ENCODE measurements around the gene TSPAN18. TPM values are rescaled to one million over a fixed set of nuclear protein-coding genes. Genes with fewer than 3 reads are reported as not detected.
A peak's percentile ranks its signal among the peaks of the same experiment; 100 is the strongest.

The TSPAN18 gene
- total and polyA plus RNA-seq, 2 of the 8 experiments (the other 6 are each of a cell fraction or from before 2014, with no cell fraction given): 5.2 to 10.2 TPM

- no peak overlapping the region for H2BK20ac ChIP-seq (ENCODE audit: low read length)
- H3K27ac ChIP-seq (ENCODE audit: low read depth, low read length): no peak overlapping the region
- 0 out of 2 replicates have a peak overlapping the region, but pooled peaks have one; percentile 21 for H2BK12ac ChIP-seq (ENCODE audit: low read depth, low read length)
- no peak for FAIRE-seq
- no peak overlapping the region for H3K4me2 ChIP-seq (ENCODE audit: insufficient read depth in 1 of 2, low read depth in 2 of 2, low read length in 2 of 2)
- ChIA-PET CTCF (ENCODE audit: partially characterized antibody) (interaction anchor here (1.1 to 10.3 kb wide), 8 partner anchors 13 to 190 kb away, joined by 3 to 63 read pairs (median 8); no protein-coding TSS in a partner anchor), POLR2A (ENCODE audit: partially characterized antibody) (interaction anchor here (1.8 to 1.9 kb wide), 3 partner anchors 10 to 25 kb away, joined by 4 to 6 read pairs (median 5); no protein-coding TSS in a partner anchor)
- no peak overlapping the region for H3K14ac ChIP-seq (ENCODE audit: insufficient read length)
- TF ChIP-seq HDAC2 (IDR thresholded peaks at IDR 0.05; ENCODE audit: borderline replicate concordance in 1 of 2, low read depth in 2 of 2, low read length in 2 of 2) (no peak), CBX8 (IDR thresholded peaks at IDR 0.05; ENCODE audit: borderline replicate concordance, low read depth, low read length) (no peak), BACH1 (IDR thresholded peaks at IDR 0.05; ENCODE audit: low read length) (no peak), BCL11A (IDR thresholded peaks at IDR 0.05; ENCODE audit: low read depth in 2 of 2, low read length in 2 of 2) (no peak), FOSL1 (IDR thresholded peaks at IDR 0.05; ENCODE audit: insufficient read depth, low read depth, low read length) (no peak), YY1 (IDR thresholded peaks at IDR 0.05; ENCODE audit: low read depth, low read length) (no peak), SIX5 (IDR thresholded peaks at IDR 0.05; ENCODE audit: low read depth, low read length) (no peak), MAFK (IDR thresholded peaks at IDR 0.05; ENCODE audit: low read depth, low read length) (no peak), RNF2 (IDR thresholded peaks at IDR 0.05; ENCODE audit: borderline replicate concordance, low read depth, low read length, missing control alignments, poor library complexity, severe bottlenecking) (no peak), KDM4A (IDR thresholded peaks at IDR 0.05; ENCODE audit: low read depth, low read length, severe bottlenecking) (no peak), BRCA1 (IDR thresholded peaks at IDR 0.05; ENCODE audit: low read depth, low read length) (no peak), POLR2A (IDR thresholded peaks at IDR 0.05; ENCODE audit: control extremely low read depth in 1 of 2, low read depth in 2 of 2, low read length in 2 of 2) (no peak), CREB1 (IDR thresholded peaks at IDR 0.05) (no peak), ATF3 (IDR thresholded peaks at IDR 0.05; ENCODE audit: insufficient read depth, low read depth, low read length) (no peak)
- H2BK15ac ChIP-seq (ENCODE audit: low read length): no peak overlapping the region
- H3K27me3 ChIP-seq (replicated peaks in 1 of 4; ENCODE audit: control insufficient read depth in 3 of 4, extremely low read depth in 1 of 4, insufficient read depth in 3 of 4, low read length in 3 of 4): peaks cover 1 to 29% (median 14%) of the 10 kb centered on the region in 4 experiments
- H4K91ac ChIP-seq (replicated peaks; ENCODE audit: insufficient read length, low read length): no peak overlapping the region
- H3K23me2 ChIP-seq (ENCODE audit: low read depth, low read length): no peaks in the 10 kb centered on the region
- no peak overlapping the region for H3K23ac ChIP-seq (ENCODE audit: insufficient read length)
- no peaks in the 10 kb centered on the region for H3K79me1 ChIP-seq (ENCODE audit: low read depth, low read length)
- no peak overlapping the region for H3K4ac ChIP-seq (replicated peaks; ENCODE audit: insufficient read length, low read depth, low read length)
- H3K56ac ChIP-seq (replicated peaks; ENCODE audit: insufficient read length, low read depth, low read length): no peak overlapping the region
- H4K5ac ChIP-seq (ENCODE audit: insufficient read length, low read depth, low read length): no peak overlapping the region
- no peaks in the 10 kb centered on the region for H3K36me3 ChIP-seq (ENCODE audit: control insufficient read depth in 2 of 4, insufficient read depth in 4 of 4, low read length in 3 of 4)
- H2AFZ ChIP-seq (ENCODE audit: low read length): no peak overlapping the region
- H3K18ac ChIP-seq (ENCODE audit: extremely low read depth, low read length): no peak overlapping the region
- no peaks in the 10 kb centered on the region for H3K9me3 ChIP-seq (ENCODE audit: insufficient read depth in 2 of 2, low read depth in 1 of 2, low read length in 1 of 2)
- H4K20me1 ChIP-seq (replicated peaks in 1 of 2; ENCODE audit: control insufficient read depth in 1 of 2, insufficient read depth in 2 of 2, low read length in 2 of 2): peaks cover 0 to 3% of the 10 kb centered on the region in 2 experiments
- no peak overlapping the region for H4K8ac ChIP-seq (ENCODE audit: extremely low read depth, insufficient read depth, low read length)
- no peak overlapping the region; the same call in 1 of the 2 replicates for H2AK5ac ChIP-seq (ENCODE audit: low read depth, low read length)
- 94% methylated on average over 2 of the region's 2 CpGs; no CpG with 5 or more reads in 1 of the 2 experiments for WGBS, 2 experiments (ENCODE audit: extremely low coverage in 1 of 2, insufficient coverage in 1 of 2, insufficient read length in 1 of 2, insufficient replicate concordance in 2 of 2, low coverage in 1 of 2, low lambda C conversion rate in 2 of 2, missing lambda C conversion rate in 1 of 2)
- no peak overlapping the region for H2BK5ac ChIP-seq (ENCODE audit: low read depth, low read length)
- H2BK120ac ChIP-seq (replicated peaks; ENCODE audit: low read depth, low read length): no peak overlapping the region
- no peak for DNase-seq (ENCODE audit: low read depth in 1 of 2, low spot score in 2 of 2)
- no peak overlapping the region for H3K9ac ChIP-seq (replicated peaks in 1 of 4; ENCODE audit: extremely low read depth in 1 of 4, low read depth in 3 of 4, low read length in 3 of 4)
- H3K4me1 ChIP-seq (replicated peaks in 1 of 4; ENCODE audit: control insufficient read depth in 3 of 4, insufficient read depth in 4 of 4, low read length in 3 of 4): peaks cover 10 to 30% (median 26%) of the 10 kb centered on the region in 4 experiments
- H3K79me2 ChIP-seq (ENCODE audit: control insufficient read depth in 1 of 2, insufficient read depth in 2 of 2, low read length in 2 of 2): no peaks in the 10 kb centered on the region
- no peak overlapping the region for H3K4me3 ChIP-seq (ENCODE audit: extremely low read depth in 1 of 4, insufficient read depth in 2 of 4, low read depth in 3 of 4, low read length in 4 of 4)
These were observed 10.0 kb downstream of the TSPAN18 start for GRCh38 chr11:44736791-44737190.
